Thymus (tissue), 11 donors: ENCODE results near the gene ATP2B3. TPM values are rescaled to one million over a fixed set of nuclear protein-coding genes. Genes with fewer than 3 reads are reported as not detected.
A peak's percentile ranks its signal among the peaks of the same experiment; 100 is the strongest.

ENCODE experiments used
- DNase-seq, 9 donors: peaks; one replicate each; pipeline ENCODE4 v3.0.0-alpha.2; 2013; ENCODE audit warnings: low spot score in 9 of 9, low read depth in 6 of 9, missing footprints in 1 of 9
- H3K27ac ChIP-seq, 2 donors: one replicate each; pipeline ENCODE4 v1.5.1; 2013; ENCODE audit warnings: control low read depth in 1 of 2, low read depth in 1 of 2, low read length in 1 of 2, mild to moderate bottlenecking in 1 of 2, moderate library complexity in 1 of 2
- H3K27me3 ChIP-seq, 2 donors: one replicate each; pipeline ENCODE4 v1.5.1; 2013; ENCODE audit warnings: low read length in 1 of 2; ENCODE audit not compliant: control insufficient read depth in 2 of 2, insufficient read depth in 1 of 2
- H3K36me3 ChIP-seq, 2 donors: one replicate each; pipeline ENCODE4 v1.5.1; 2013; ENCODE audit warnings: low read length in 1 of 2, mild to moderate bottlenecking in 1 of 2, moderate library complexity in 1 of 2; ENCODE audit not compliant: control insufficient read depth in 2 of 2, insufficient read depth in 2 of 2
- H3K4me1 ChIP-seq, 2 donors: one replicate each; pipeline ENCODE4 v1.5.1; 2013; ENCODE audit warnings: low read length in 2 of 2; ENCODE audit not compliant: control insufficient read depth in 2 of 2, insufficient read depth in 2 of 2
- H3K4me3 ChIP-seq, 2 donors: one replicate each; pipeline ENCODE4 v1.5.1; 2013; ENCODE audit warnings: low read length in 2 of 2, control low read depth in 1 of 2, mild to moderate bottlenecking in 1 of 2
- H3K9me3 ChIP-seq, 2 donors: one replicate each; pipeline ENCODE4 v1.5.1; 2013; ENCODE audit warnings: low read length in 1 of 2, mild to moderate bottlenecking in 1 of 2; ENCODE audit not compliant: control insufficient read depth in 2 of 2, insufficient read depth in 1 of 2
- WGBS: extraction: QIAGEN DNeasy Blood & Tissue Kit; methylation state at CpG from one replicate; pipeline ENCODE4 v1.1.7; 2013; 5-methylcytosine and 5-hydroxymethylcytosine counted together
- polyA plus RNA-seq: library from polyadenylated mRNA; stranded (reverse); fragments of 200-250 nt; gene quantifications from one replicate; pipeline ENCODE4 v1.2.3, GENCODE V29; 2013
- total RNA-seq: library from RNA; stranded (reverse); fragments of 120-200 nt; gene quantifications from one replicate; pipeline ENCODE4 v1.2.4, GENCODE V29; 2013
- donor health status: healthy.

Gene ATP2B3
- total and polyA plus RNA-seq, 2 donors: 0.02 to 0.09 TPM

DNA sequence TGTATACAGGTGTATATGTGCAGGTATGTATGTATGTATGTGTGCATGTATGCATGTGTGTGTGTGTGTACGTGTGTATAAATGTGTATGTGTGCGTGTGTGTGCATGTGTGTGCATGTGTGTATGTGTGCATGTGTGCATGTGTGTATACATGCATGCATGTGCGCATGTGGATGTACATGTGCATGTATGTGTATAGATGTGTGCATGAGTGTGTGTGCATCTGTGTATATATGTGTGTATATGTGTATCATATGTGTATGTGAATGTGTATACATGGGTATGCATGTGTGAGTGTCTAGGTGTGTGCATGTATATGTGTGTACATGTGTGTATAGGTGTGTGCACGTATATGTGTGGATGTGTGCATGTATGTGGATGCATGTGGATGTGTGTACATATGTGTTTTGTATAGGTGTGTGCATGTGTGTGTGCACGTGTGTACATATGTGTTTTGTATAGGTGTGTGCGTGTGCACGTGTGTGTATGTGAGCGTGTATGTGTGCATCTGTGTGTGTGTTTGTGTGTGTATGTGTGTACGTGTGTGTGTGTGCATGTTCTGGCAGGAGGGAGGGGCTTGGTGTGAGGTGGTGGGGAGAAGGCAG is 16.7 kb upstream of the ATP2B3 start:
- H3K27me3 ChIP-seq: peaks cover 0 to 7% of the 10 kb centered on the region in 2 donors
- no peak overlapping the region for H3K27ac ChIP-seq
- H3K36me3 ChIP-seq: no peaks in the 10 kb centered on the region
- no peaks in the 10 kb centered on the region for H3K9me3 ChIP-seq
- H3K4me3 ChIP-seq: no peak overlapping the region
- WGBS: 96% methylated on average over 9 of the region's 9 CpGs
- no peak for DNase-seq
- H3K4me1 ChIP-seq: no peaks in the 10 kb centered on the region

DNA sequence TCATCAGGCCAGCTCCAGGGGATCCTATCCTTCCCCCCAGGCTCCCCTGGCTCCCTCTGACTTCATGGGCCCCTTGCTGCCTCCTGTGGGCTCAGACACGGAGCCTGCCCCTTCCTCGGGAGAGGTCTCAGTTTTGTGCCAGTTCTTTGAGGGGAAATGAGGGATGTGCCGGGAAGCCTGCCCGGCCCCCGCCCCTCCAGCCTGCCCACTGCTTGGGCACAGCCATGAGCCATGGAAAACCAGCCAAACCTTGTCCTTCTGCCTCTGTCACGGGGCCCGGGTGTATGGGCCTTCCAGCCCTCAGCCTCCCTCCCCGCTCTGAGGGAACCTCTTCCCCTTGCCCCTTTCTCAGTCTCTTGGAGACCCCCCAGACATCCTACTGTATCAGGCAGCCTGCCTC is 15.9 kb upstream of the ATP2B3 start:
- no peak for DNase-seq
- WGBS: 94% methylated on average over 8 of the region's 8 CpGs
- no peaks in the 10 kb centered on the region for H3K9me3 ChIP-seq
- no peaks in the 10 kb centered on the region for H3K36me3 ChIP-seq
- H3K27me3 ChIP-seq: no peaks in the 10 kb centered on the region
- H3K4me1 ChIP-seq: no peaks in the 10 kb centered on the region
- H3K4me3 ChIP-seq: no peak overlapping the region
- H3K27ac ChIP-seq: no peak overlapping the region

DNA sequence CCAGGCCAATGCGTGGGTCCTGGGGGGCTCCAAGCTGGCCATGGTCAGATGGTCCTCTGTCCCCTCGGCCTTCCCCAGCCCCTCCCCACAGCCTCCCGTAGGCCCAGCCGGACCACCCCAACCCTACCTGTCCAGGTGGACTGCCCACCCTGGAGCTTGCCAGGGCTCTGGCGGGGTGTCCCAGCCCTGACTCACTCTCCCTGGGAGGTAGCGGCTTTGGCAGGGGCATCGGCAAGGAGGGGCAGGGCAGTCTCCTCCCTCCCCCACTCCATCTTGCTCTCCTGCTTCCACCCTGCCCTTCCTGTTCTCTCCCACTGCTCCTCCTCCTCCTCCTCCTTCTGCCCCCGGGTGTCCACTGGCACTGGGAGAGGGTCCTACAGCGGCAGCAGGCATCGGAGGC is 15.3 kb upstream of the ATP2B3 start:
- no peak for DNase-seq
- Histone ChIP-seq H3K9me3 (no peaks in the 10 kb centered on the region), H3K27ac (no peak overlapping the region), H3K4me3 (no peak overlapping the region), H3K36me3 (no peaks in the 10 kb centered on the region), H3K27me3 (no peaks in the 10 kb centered on the region), H3K4me1 (no peaks in the 10 kb centered on the region)
- WGBS: 96% methylated on average over 10 of the region's 10 CpGs

DNA sequence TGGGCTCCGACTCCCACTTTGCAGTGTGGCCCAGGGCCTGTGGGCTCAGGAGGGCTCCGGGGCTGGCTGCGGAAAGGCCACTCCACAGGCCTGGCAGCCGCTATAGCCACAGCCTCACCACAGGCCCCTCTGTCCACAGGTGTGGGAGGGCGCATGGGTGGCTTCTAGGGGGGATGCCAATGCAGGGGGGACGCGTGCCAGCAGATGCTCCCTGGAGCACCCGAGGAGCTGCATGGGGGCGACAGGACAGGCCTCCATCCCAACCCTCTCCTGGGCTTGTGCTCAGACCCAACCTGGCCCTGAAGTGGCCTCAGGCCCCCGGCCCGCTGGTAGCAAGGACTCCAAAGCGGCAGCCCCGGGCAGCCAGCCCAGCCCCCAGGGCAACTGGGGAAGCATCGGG is 14.6 kb upstream of the ATP2B3 start:
- WGBS: 97% methylated on average over 14 of the region's 14 CpGs
- no peak overlapping the region for H3K4me3 ChIP-seq
- no peaks in the 10 kb centered on the region for H3K27me3 ChIP-seq
- H3K9me3 ChIP-seq: no peaks in the 10 kb centered on the region
- no peaks in the 10 kb centered on the region for H3K36me3 ChIP-seq
- no peak overlapping the region for H3K27ac ChIP-seq
- no peak for DNase-seq
- H3K4me1 ChIP-seq: no peaks in the 10 kb centered on the region

DNA sequence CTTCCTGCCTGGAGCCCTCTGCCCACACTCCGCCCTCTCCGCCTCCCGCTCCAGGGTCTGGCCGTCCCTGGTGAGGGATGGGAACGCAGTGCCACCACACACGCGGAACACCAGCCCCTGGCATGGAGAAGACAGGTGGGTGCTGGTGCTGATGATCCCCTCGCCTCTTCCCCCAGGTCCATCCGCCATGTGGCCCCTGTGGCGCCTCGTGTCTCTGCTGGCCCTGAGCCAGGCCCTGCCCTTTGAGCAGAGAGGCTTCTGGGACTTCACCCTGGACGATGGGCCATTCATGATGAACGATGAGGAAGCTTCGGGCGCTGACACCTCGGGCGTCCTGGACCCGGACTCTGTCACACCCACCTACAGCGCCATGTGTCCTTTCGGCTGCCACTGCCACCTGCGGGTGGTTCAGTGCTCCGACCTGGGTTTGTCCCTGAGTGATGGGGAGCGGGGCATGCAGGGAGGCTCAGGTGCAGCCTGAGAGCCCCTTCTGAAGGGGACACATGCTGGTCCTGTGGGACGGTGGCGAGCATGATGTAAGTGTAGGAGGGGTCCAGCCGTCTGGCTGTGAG is 12.9 kb upstream of the ATP2B3 start:
- WGBS: 90% methylated on average over 26 of the region's 26 CpGs
- DNase-seq: no peak

DNA sequence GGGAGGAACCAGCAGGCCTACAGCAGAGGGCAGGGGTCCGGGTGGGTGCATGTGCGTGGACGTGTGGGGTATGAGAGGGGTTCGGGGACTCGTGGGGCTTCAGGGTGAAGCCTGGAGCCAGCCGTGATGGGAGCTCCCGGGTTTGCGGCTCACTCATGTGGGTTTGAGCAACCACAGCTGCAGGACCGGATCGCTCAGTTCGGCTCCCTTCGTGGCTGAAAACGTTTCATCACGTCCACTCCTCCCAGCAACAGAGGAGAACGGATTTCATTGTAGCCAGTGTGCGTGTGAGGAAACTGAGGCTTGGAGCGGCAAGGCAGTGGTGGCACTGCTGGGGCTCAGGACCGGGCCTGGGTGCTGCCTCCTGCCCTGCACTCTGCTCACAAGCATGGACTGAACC is 12.1 kb upstream of the ATP2B3 start:
- WGBS: 95% methylated on average over 18 of the region's 18 CpGs
- no peaks in the 10 kb centered on the region for H3K4me1 ChIP-seq
- no peak overlapping the region for H3K27ac ChIP-seq
- no peaks in the 10 kb centered on the region for H3K27me3 ChIP-seq
- H3K4me3 ChIP-seq: no peak overlapping the region
- H3K36me3 ChIP-seq: no peaks in the 10 kb centered on the region
- DNase-seq: no peak
- H3K9me3 ChIP-seq: no peaks in the 10 kb centered on the region

More for the DNA sequence above, 12.9 kb upstream of the ATP2B3 start:
- Histone ChIP-seq H3K27me3 (no peaks in the 10 kb centered on the region), H3K9me3 (no peaks in the 10 kb centered on the region), H3K4me1 (no peaks in the 10 kb centered on the region), H3K36me3 (no peaks in the 10 kb centered on the region), H3K4me3 (no peak overlapping the region), H3K27ac (no peak overlapping the region)

DNA sequence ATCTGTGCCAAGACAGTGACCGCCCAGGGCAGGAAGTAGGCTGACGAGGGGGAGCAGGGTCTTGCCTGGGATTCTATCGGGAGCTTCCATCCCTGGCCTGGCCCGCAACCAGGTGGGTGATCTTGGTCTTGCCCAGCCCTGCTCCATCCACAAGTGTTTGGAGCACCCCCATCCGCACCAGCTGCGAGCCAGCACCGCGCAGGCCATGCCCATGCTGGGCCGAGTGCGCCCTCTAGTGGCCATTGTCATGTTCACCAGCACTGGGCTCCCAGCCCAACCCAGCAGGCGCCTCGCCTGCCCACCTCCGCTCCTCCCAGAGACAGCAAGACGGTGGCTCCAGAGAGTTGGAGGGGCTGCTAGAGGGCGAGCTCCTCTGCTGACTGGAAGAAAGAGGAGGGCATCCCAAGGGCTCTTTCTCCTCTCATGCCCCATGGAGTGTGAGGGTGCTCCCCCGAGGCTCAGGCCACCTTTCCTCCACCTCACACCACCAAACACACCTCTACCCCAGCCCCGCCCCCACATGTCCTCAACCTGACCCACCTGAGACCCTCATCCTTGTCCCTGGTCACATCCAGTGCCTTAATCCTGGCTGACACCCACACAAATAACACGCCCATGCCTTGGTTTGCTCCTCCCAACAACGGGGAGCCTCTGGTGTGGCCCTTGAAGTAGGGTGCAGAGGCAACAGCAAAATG is 9.8 kb upstream of the ATP2B3 start:
- H3K4me3 ChIP-seq: no peak overlapping the region
- H3K4me1 ChIP-seq: no peaks in the 10 kb centered on the region
- H3K36me3 ChIP-seq: no peaks in the 10 kb centered on the region
- no peaks in the 10 kb centered on the region for H3K9me3 ChIP-seq
- H3K27me3 ChIP-seq: no peaks in the 10 kb centered on the region
- peak; percentile 24 to 83 (median 61) for DNase-seq
- WGBS: 21% methylated on average over 19 of the region's 19 CpGs
- no peak overlapping the region for H3K27ac ChIP-seq

DNA sequence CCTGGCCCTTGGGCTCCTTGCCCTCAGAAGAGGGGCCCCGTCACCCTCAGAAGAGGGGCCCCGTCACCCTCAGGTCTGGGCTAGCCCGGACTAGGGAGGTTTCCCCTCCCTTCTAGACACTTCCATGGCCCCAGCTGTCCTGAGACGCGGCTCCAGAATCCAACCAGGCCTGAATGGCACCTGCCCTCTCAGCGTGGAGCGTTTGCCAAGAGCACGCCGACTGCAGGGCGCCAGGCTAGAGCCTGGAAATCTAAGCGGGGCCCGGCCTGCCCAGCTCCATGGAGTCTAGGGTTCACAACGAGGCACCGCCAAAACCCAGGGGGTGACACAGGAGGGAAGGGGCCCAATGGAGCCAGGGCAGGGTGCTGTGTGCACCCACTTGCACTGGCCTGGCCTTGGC is 7.8 kb upstream of the ATP2B3 start:
- Histone ChIP-seq H3K4me3 (no peak overlapping the region), H3K9me3 (no peaks in the 10 kb centered on the region), H3K27ac (no peak overlapping the region), H3K4me1 (no peaks in the 10 kb centered on the region), H3K27me3 (peaks cover 0 to 3% of the 10 kb centered on the region in 2 donors), H3K36me3 (no peaks in the 10 kb centered on the region)
- 95% methylated on average over 14 of the region's 14 CpGs for WGBS
- no peak for DNase-seq

DNA sequence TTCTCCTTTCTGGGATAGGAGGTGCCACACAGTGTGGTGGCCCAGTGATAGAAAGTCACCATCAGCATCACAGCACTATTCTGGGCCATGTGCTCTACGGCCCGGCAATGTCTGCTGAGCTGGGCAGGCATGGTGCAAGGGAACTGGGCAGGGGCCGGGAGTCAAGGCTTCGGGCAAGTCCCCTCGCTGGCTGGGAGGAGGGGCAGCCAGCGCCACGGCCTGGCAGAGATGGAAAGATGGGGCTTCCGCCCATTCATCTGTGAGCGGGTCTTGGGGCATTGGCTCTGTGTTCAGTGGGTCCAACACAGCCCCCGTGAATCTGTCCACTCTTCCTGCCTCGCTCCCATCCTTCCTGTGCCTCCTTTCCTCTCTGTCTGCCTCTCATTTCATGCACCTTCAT is 7.1 kb upstream of the ATP2B3 start:
- no peak for DNase-seq
- Histone ChIP-seq H3K27me3 (peaks cover 1 to 11% of the 10 kb centered on the region in 2 donors), H3K4me3 (no peak overlapping the region), H3K9me3 (no peaks in the 10 kb centered on the region), H3K27ac (no peak overlapping the region), H3K4me1 (no peaks in the 10 kb centered on the region), H3K36me3 (no peaks in the 10 kb centered on the region)
- 82% methylated on average over 11 of the region's 11 CpGs for WGBS
